GM23338 (cell line): ENCODE data around the gene NDUFV2. TPM values are rescaled to one million over a fixed set of nuclear protein-coding genes. Genes with fewer than 3 reads are reported as not detected.

ENCODE experiments used
- ATAC-seq: fragments of 200-7000 bp; cut with Tn5 transposase; 3 replicates; pipeline ENCODE4 v1.9.1; 2020
- DNase-seq: peaks from one replicate; pipeline ENCODE4 v3.0.0-alpha.2; 2015; ENCODE audit warnings: low spot score
- H2AFZ ChIP-seq: fragments of 200-600 bp; sonication (generic); 2 replicates; pipeline ENCODE4 v1.8.0; 2016; ENCODE audit warnings: antibody characterized with exemption, mild to moderate bottlenecking, moderate library complexity
- H3F3A ChIP-seq: fragments of 200-600 bp; sonication (generic); replicated peaks from 2 replicates; pipeline ENCODE4 v1.8.0; 2017; ENCODE audit warnings: antibody characterized with exemption, mixed run types, low read depth
- H3K27ac ChIP-seq: fragments of 200-600 bp; sonication (generic); 2 replicates; pipeline ENCODE4 v1.6.1; 2016; ENCODE audit warnings: low read depth
- H3K27me3 ChIP-seq: fragments of 200-600 bp; sonication (generic); 2 replicates; pipeline ENCODE4 v1.8.0; 2016; ENCODE audit warnings: mild to moderate bottlenecking, mixed run types, moderate library complexity; ENCODE audit not compliant: insufficient read depth
- H3K36me3 ChIP-seq: fragments of 200-600 bp; sonication (generic); 2 replicates; pipeline ENCODE4 v1.8.0; 2016; ENCODE audit warnings: mild to moderate bottlenecking; ENCODE audit not compliant: insufficient read depth
- H3K4me1 ChIP-seq: fragments of 200-600 bp; sonication (generic); 2 replicates; pipeline ENCODE4 v1.8.0; 2016; ENCODE audit warnings: mild to moderate bottlenecking, moderate library complexity; ENCODE audit not compliant: insufficient read depth
- H3K4me2 ChIP-seq: fragments of 200-600 bp; sonication (generic); 2 replicates; pipeline ENCODE4 v1.7.1; 2017; ENCODE audit warnings: mixed run types
- H3K4me3 ChIP-seq: fragments of 200-600 bp; sonication (generic); 2 replicates; pipeline ENCODE4 v1.6.1; 2016; ENCODE audit warnings: mixed run types
- H3K79me2 ChIP-seq: fragments of 200-600 bp; sonication (generic); replicated peaks from 2 replicates; pipeline ENCODE4 v1.8.0; 2017; ENCODE audit warnings: mild to moderate bottlenecking; ENCODE audit not compliant: insufficient read depth
- H3K9me2 ChIP-seq: fragments of 200-600 bp; sonication (generic); 2 replicates; pipeline ENCODE4 v1.8.0; 2017; ENCODE audit not compliant: insufficient read depth
- H4K20me1 ChIP-seq: fragments of 200-600 bp; sonication (generic); replicated peaks from 2 replicates; pipeline ENCODE4 v1.8.0; 2017; ENCODE audit warnings: mild to moderate bottlenecking; ENCODE audit not compliant: insufficient read depth
- H3K27ac Mint-ChIP-seq: 2 replicates; pipeline ENCODE4 v1.8.0; 2020; ENCODE audit warnings: inconsistent platforms, mild to moderate bottlenecking, moderate library complexity, mixed read lengths
- H3K27me3 Mint-ChIP-seq: 3 replicates; pipeline ENCODE4 v1.8.0; 2022; ENCODE audit warnings: low read depth, mild to moderate bottlenecking, moderate library complexity, mixed read lengths, inconsistent platforms; ENCODE audit not compliant: insufficient read depth, poor library complexity
- H3K36me3 Mint-ChIP-seq: 3 replicates; pipeline ENCODE4 v1.8.0; 2021; ENCODE audit warnings: low read depth, mild to moderate bottlenecking, inconsistent platforms, moderate library complexity, mixed read lengths
- H3K4me1 Mint-ChIP-seq: 3 replicates; pipeline ENCODE4 v1.8.0; 2020; ENCODE audit warnings: mild to moderate bottlenecking, inconsistent platforms, mixed read lengths
- H3K4me3 Mint-ChIP-seq: 3 replicates; pipeline ENCODE4 v1.8.0; 2021; ENCODE audit warnings: moderate library complexity, mild to moderate bottlenecking, inconsistent platforms, mixed read lengths
- H3K9me3 Mint-ChIP-seq: 3 replicates; pipeline ENCODE4 v1.8.0; 2020; ENCODE audit warnings: moderate library complexity, mild to moderate bottlenecking, inconsistent platforms, mixed read lengths
- CREB1 ChIP-seq: fragments of 250-450 bp; sonication (Bioruptor Pico); IDR thresholded peaks from 2 replicates; pipeline ENCODE4 v1.5.0; 2020; ENCODE audit warnings: low read depth, mild to moderate bottlenecking, moderate library complexity
- CTCF ChIP-seq, 2 experiments: fragments of 200-600 bp in 1 of 2; sonication (generic) in 1 of 2; conservative IDR thresholded peaks; 2 replicates each; pipeline versions ENCODE4 v1.5.1 to v1.6.1; 2016 to 2017; ENCODE audit warnings: antibody characterized with exemption in 2 of 2, low read depth in 2 of 2, mild to moderate bottlenecking in 2 of 2, moderate library complexity in 1 of 2
- ETS1 ChIP-seq: IDR thresholded peaks from 2 replicates; pipeline ENCODE4 v1.6.1; 2016; ENCODE audit warnings: antibody characterized with exemption
- EZH2 ChIP-seq: fragments of 200-600 bp; sonication (generic); IDR thresholded peaks from one replicate; pipeline ENCODE4 v1.8.0; 2017; ENCODE audit warnings: antibody characterized with exemption, mild to moderate bottlenecking, low read depth; ENCODE audit not compliant: unreplicated experiment
- EZH2phosphoT487 ChIP-seq: fragments of 200-600 bp; sonication (generic); IDR thresholded peaks from one replicate; pipeline ENCODE4 v1.8.1; 2018; ENCODE audit warnings: antibody characterized with exemption; ENCODE audit not compliant: unreplicated experiment
- JUNB ChIP-seq: IDR thresholded peaks from one replicate; pipeline ENCODE4 v1.6.1; 2016; ENCODE audit warnings: antibody characterized with exemption; ENCODE audit not compliant: unreplicated experiment
- NANOG ChIP-seq: IDR thresholded peaks from 2 replicates; pipeline ENCODE4 v1.6.1; 2016; ENCODE audit warnings: antibody characterized with exemption, borderline replicate concordance
- POLR2AphosphoS5 ChIP-seq: IDR thresholded peaks from 2 replicates; pipeline ENCODE4 v1.6.1; 2016; ENCODE audit warnings: antibody characterized with exemption, low read depth
- REST ChIP-seq: IDR thresholded peaks from one replicate; pipeline ENCODE4 v1.6.1; 2018; ENCODE audit warnings: antibody characterized with exemption; ENCODE audit not compliant: unreplicated experiment
- STAT1 ChIP-seq: IDR thresholded peaks from one replicate; pipeline ENCODE4 v1.6.1; 2016; ENCODE audit warnings: antibody characterized with exemption; ENCODE audit not compliant: unreplicated experiment
- ZNF114 ChIP-seq: fragments of 250-450 bp; sonication (Bioruptor Pico); IDR thresholded peaks from 2 replicates; pipeline ENCODE4 v1.5.0; 2020; ENCODE audit warnings: mild to moderate bottlenecking, moderate library complexity
- ZNF331 ChIP-seq: fragments of 250-450 bp; sonication (Bioruptor Pico); IDR thresholded peaks from 2 replicates; pipeline ENCODE4 v1.5.0; 2020; ENCODE audit warnings: low read depth, mild to moderate bottlenecking, moderate library complexity
- ZNF462 ChIP-seq: fragments of 250-450 bp; sonication (Bioruptor Pico); IDR thresholded peaks from 2 replicates; pipeline ENCODE4 v1.5.0; 2020; ENCODE audit warnings: mild to moderate bottlenecking, moderate library complexity
- polyA plus RNA-seq: library from polyadenylated mRNA; unstranded; fragments of >200 nt; fragmentation: Nextera tagmentation; extraction: Ambion mirVana; gene quantifications from 2 replicates; pipeline ENCODE4 v1.2.1, GENCODE V29; 2016
- total RNA-seq: library from RNA; depleted of rRNA; stranded (reverse); fragments of >200 nt; shearing (Covaris generic); gene quantifications from 2 replicates; pipeline ENCODE4 v1.2.3, GENCODE V29; 2014

The NDUFV2 gene
- total and polyA plus RNA-seq, 2 experiments from 2014 or later = 157 to 577 TPM

- Histone ChIP-seq H3K4me1 (peaks cover 37% of the 10 kb centered on the region), H3K4me3 (no peak overlapping the region), H2AFZ (no peak overlapping the region), H3K9me2 (no peaks in the 10 kb centered on the region), H3K27me3 (no peaks in the 10 kb centered on the region), H3F3A (no peaks in the 10 kb centered on the region), H4K20me1 (peaks cover 41% of the 10 kb centered on the region), H3K27ac (no peak overlapping the region), H3K79me2 (peaks cover 99% of the 10 kb centered on the region), H3K4me2 (no peak overlapping the region), H3K36me3 (peaks cover 20% of the 10 kb centered on the region; the same call in 1 of the 2 replicates)
- DNase-seq (no peak), ATAC-seq (no peak)
- Mint-ChIP-seq H3K27ac (no peak overlapping the region), H3K4me1 (peaks cover 24% of the 10 kb centered on the region), H3K36me3 (peaks cover 42% of the 10 kb centered on the region), H3K9me3 (no peaks in the 10 kb centered on the region), H3K27me3 (peaks cover 2% of the 10 kb centered on the region), H3K4me3 (no peak overlapping the region)
- no peak for TF ChIP-seq ETS1
- TF ChIP-seq JUNB = no peak
- TF ChIP-seq ZNF462 (CRISPR knock-in tag) = no peak
- TF ChIP-seq NANOG = no peak
- TF ChIP-seq CREB1 (CRISPR knock-in tag) = no peak
- no peak for TF ChIP-seq POLR2AphosphoS5
- no peak for TF ChIP-seq ZNF114 (CRISPR knock-in tag)
- TF ChIP-seq EZH2 = no peak
- no peak for TF ChIP-seq STAT1
- no peak for TF ChIP-seq EZH2phosphoT487
- TF ChIP-seq REST = no peak
- TF ChIP-seq ZNF331 (CRISPR knock-in tag) = no peak
- no peak for TF ChIP-seq CTCF (conservative IDR thresholded peaks at IDR 0.05; ENCODE audit: low read depth in 2 of 2)
These were observed 13.5 kb downstream of the NDUFV2 start for GRCh38 chr18:9115984-9116383.
